Measurements from ENCODE around the gene VSTM2B.
A peak's percentile ranks its signal among the peaks of the same experiment; 100 is the strongest.

The VSTM2B gene

GRCh38 chr19:29566496-29567054 lies 40.8 kb downstream of the VSTM2B start:
- no peak for DNase-seq (ENCODE audit: low read depth in 2 of 2)

DNA sequence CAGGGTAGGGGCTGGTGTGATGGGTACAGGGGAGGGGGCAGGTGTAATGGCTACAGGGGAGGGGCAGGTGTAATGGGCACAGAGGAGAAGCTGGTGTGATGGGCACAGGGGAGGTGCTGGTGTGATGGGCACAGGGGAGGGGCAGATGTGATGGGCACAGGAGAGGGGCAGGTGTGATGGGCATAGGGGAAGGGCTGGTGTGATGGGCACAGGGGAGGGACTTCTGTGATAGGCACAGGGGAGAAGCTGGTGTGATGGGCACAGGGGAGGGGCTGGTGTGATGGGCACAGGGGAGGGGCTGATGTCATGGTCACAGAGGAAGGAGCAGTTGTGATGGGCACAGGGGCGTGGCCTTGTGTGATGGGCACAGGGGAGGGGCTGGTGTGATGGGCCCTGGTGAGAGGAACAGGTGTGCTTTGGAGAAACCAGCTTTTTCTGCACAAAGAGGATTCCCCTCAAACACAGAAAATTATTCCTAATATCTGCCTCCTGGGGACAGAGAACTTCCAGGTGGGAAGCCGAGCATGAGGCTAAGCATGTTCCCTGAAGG lies 41.6 kb downstream of the VSTM2B start:
- no peak for DNase-seq (ENCODE audit: low read depth in 2 of 2)

DNA sequence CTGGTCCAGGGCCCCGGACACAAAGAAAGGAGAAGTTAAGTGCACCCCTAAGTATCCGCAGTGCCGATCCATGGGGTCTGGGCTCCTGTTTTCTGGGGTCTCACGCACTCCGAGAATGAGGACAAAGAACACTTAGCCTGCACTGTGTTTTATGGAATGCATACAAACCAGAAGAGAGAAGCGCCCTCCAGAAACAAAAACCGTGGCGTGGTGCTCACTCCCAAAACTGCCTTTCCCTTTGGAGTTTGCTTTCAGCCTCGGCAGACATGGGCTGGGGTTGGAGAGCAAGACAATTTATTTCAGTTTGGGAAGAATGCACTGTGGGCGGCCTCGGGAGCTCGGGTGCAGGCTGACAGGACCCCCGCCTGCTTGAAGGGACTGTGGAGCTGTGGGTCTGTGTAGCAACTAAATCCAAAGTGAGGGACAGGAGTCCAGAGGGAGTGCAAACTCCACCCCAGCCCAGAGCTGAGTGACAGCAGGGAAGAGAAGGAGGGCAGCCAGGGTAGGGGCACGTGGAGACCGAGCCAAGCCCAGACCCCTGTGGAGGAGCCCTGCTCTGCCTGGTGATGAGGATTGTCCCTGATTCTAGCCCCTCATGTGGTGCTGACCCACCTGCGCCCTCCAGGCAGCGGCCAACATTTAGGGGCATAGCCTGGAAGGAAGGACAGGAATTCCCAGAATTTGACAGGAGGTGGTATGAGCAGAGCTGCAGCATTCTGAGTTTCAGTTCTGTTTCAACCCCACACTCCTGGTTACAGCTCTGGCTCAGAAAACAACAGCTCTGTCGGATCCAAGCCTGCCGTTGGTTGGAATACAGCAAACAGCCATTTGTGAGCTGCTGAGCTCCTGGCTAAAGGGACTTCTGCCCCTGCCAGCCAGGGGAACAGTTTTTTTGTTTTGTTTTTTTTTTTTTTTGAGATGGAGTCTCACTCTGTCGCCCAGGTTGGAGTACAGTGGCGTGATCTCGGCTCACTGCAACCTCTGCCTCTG lies 42.5 kb downstream of the VSTM2B start:
- DNase-seq (ENCODE audit: low read depth in 2 of 2), result no peak

- no peak for DNase-seq (ENCODE audit: low read depth in 2 of 2)
Observed at GRCh38 chr19:29569038-29569911, 43.5 kb downstream of the VSTM2B start.

GRCh38 chr19:29571181-29571580 lies 45.4 kb downstream of the VSTM2B start:
- DNase-seq (ENCODE audit: low read depth in 2 of 2), result no peak

DNA sequence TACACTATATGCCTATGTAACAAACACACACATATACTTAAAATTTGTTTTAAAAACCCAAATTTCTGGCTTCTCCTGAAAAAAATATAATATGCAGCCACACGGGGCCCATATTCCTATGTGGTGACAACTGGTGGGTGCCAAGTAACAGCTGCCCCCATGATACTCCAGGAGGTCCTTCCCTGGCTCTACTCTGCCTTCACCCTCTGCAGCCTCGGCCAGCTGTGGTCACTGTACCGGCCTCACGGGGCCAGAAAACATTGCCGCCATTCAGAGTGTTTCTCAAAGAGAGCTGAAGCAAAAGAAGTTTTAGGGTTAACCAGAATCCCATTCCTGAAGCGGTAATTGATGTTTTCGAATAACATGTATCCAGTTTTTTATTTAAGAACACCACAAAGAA lies 47.7 kb downstream of the VSTM2B start:
- DNase-seq (ENCODE audit: low read depth in 2 of 2), result no peak

- DNase-seq (ENCODE audit: low read depth in 2 of 2), result no peak
Observed at GRCh38 chr19:29574510-29574909, 48.7 kb downstream of the VSTM2B start.

DNA sequence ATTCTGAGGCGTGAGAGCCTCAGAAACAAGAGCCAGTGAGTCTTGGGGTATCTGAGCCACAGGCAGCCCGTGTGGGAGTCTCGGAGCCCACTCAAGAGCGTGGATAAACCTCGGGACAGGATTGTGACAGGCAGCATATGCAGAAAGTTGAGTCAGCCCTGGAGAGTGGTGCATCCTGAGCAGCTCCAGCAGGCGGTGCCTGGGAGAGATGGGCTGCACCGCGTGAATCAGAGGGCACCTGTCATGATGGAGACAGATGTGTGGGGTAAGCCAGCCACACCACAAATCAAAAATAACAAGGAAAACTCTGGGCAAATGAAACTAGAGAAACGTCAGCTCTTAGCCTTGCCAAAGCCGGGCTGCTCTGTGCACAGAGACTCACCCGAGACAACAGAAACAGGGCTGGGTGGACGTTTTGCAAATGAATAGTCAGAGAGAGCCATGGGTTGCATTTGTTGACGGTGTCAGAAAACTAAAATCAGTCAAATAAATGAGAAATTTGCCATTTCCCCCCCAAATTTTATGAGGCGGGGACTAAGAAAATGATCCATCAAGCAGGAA lies 50.3 kb downstream of the VSTM2B start:
- DNase-seq (ENCODE audit: low read depth in 2 of 2), result no peak

GRCh38 chr19:29576761-29577648 lies 51.2 kb downstream of the VSTM2B start:
- peak in 1 of 2 donors; percentile 5 for DNase-seq (ENCODE audit: low read depth in 2 of 2)

DNA sequence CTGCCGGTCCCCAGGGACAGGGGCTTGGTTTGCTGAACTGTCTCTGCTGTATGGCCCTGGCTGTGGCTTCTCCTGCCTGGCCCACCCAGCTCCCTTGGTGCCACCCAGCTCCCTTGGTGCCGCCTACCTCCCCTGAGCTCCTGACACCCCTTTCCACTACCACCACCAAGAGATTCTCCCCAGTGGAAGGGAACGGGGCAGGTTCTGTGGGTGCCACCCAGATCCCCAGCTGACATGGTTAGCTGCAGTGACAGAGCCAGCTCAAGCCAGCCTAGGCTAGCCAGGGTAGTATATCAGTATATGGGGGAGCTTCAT lies 51.8 kb downstream of the VSTM2B start:
- no peak for DNase-seq (ENCODE audit: low read depth in 2 of 2)

DNA sequence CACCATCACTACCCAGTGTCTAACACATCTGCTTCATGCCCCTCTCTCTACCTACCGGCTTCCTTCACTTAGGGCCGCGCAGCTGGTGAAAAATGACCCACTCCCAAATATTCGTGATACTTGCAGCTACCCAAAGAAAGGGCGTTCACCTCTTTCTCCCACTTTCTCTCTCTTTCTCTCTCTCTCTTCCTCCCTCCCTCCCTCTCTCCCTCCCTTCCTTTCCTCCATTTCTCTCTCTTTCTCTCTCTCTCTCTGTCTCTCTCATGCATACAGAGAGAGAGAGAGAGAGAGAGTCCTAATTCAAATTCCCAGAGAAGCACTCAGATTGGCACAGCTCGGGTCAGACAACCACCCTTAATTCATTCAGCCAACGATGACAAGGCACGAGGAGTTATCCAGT lies 52.6 kb downstream of the VSTM2B start:
- DNase-seq (ENCODE audit: low read depth in 2 of 2), result no peak

- DNase-seq (ENCODE audit: low read depth in 2 of 2), result no peak
Observed at GRCh38 chr19:29579308-29579910, 53.6 kb downstream of the VSTM2B start.

DNA sequence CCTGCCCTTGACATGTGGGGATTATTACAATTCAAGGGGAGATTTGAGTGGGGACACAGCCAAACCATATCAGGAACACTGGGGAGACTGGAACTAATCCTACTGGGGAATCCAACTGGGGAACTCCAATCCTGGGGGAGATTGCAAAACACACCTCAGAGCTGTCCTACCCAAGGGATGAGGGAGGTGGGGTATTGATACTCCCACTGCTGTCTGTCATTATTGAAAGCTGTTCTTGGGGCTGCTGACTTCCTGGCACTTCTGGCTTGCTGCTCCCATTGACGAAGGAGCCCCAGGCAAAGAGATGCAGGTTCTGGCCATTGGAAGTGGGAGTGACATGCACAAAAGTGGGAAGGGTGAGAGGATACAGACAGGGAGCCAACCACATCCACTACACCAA lies 55.6 kb downstream of the VSTM2B start:
- DNase-seq (ENCODE audit: low read depth in 2 of 2), result no peak

- no peak for DNase-seq (ENCODE audit: low read depth in 2 of 2)
Observed at GRCh38 chr19:29583196-29583999, 57.6 kb downstream of the VSTM2B start.

- DNase-seq (ENCODE audit: low read depth in 2 of 2), result no peak
Observed at GRCh38 chr19:29586401-29586800, 60.6 kb downstream of the VSTM2B start.

DNA sequence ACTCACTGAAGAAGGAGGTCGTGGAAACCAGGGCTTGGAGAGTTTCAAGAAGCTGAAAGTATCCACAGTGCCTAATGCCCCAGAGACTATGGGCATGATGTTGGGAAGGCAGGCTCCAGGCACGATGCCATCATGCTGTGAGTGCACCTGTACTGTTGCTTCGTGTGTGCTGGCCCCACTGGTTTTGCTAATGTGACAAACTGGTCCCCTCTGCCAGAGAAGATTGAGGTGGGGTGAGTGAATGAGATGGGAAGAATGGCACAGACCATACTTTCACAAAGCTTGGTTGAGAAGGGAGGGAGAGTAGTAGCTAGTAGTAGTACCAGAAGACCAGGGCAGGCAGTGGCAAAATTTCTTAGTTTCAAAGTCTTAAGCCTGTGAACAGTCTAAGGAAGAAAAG lies 61.3 kb downstream of the VSTM2B start:
- no peak for DNase-seq (ENCODE audit: low read depth in 2 of 2)

- DNase-seq (ENCODE audit: low read depth in 2 of 2), result peak; percentile 37 to 50
Observed at GRCh38 chr19:29587518-29587986, 61.8 kb downstream of the VSTM2B start.

GRCh38 chr19:29588095-29588494 lies 62.3 kb downstream of the VSTM2B start:
- no peak for DNase-seq (ENCODE audit: low read depth in 2 of 2)

- no peak for DNase-seq (ENCODE audit: low read depth in 2 of 2)
Observed at GRCh38 chr19:29590278-29590677, 64.5 kb downstream of the VSTM2B start.

All from activated CD8-positive, alpha-beta memory T cell treated with anti-CD3 and anti-CD28 coated beads for 4 hours (primary cell).